ACC112 (cell line): Measurements from ENCODE around the gene DEGS2.

ENCODE experiments used
- H2AFZ ChIP-seq: fragments of 200-600 bp; sonication (generic); one replicate; pipeline ENCODE4 v1.6.0; 2017; ENCODE audit warnings: antibody characterized with exemption, low read length; ENCODE audit not compliant: unreplicated experiment
- H3K27ac ChIP-seq: fragments of 200-600 bp; sonication (generic); 2 replicates; pipeline ENCODE4 v1.5.1; 2014; ENCODE audit warnings: low read depth, mild to moderate bottlenecking, antibody characterized with exemption, low read length, moderate library complexity
- H3K27me3 ChIP-seq: fragments of 200-600 bp; sonication (generic); 2 replicates; pipeline ENCODE4 v1.6.1; 2014; ENCODE audit warnings: mild to moderate bottlenecking, antibody characterized with exemption, low read length, moderate library complexity, mixed read lengths; ENCODE audit not compliant: insufficient read depth
- H3K36me3 ChIP-seq: fragments of 200-600 bp; sonication (generic); 2 replicates; pipeline ENCODE4 v1.6.1; 2016; ENCODE audit warnings: mild to moderate bottlenecking, antibody characterized with exemption, low read length, moderate library complexity, mixed read lengths; ENCODE audit not compliant: insufficient read depth
- H3K4me1 ChIP-seq: fragments of 200-600 bp; sonication (generic); one replicate; pipeline ENCODE4 v1.6.1; 2016; ENCODE audit warnings: low read length, mixed read lengths; ENCODE audit not compliant: insufficient read depth, unreplicated experiment, control insufficient read depth
- H3K4me3 ChIP-seq: fragments of 200-600 bp; sonication (generic); 2 replicates; pipeline ENCODE4 v1.5.1; 2014; ENCODE audit warnings: mild to moderate bottlenecking, low read depth, low read length
- H3K79me2 ChIP-seq: fragments of 200-600 bp; sonication (generic); one replicate; pipeline ENCODE4 v1.6.0; 2016; ENCODE audit warnings: low read length; ENCODE audit not compliant: control insufficient read depth, unreplicated experiment, insufficient read depth

Gene DEGS2

DNA sequence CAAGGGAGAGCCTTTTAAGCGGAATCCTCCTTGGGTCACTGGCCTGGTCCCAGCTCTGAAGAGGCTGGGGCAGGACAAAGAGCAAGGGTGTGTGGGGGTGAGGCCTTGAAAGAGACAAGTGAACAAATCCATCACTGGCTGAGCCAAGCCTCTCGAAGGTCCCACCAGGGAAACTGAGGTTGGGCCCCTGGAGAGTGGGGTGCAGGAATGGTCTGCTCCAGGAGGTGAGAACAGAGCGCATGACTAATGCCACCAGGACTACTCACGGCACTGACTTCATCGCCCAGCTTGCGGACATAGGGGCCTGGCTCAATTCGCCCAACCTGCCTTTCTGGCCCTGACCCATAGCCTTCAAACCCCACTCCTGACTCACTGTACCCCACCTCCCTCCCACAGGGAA lies 19.2 kb upstream of the DEGS2 start:
- Histone ChIP-seq H3K79me2 (no peaks in the 10 kb centered on the region), H2AFZ (no peak overlapping the region), H3K4me1 (no peaks in the 10 kb centered on the region), H3K4me3 (no peak overlapping the region), H3K36me3 (no peaks in the 10 kb centered on the region), H3K27ac (no peak overlapping the region), H3K27me3 (no peaks in the 10 kb centered on the region)

- H3K27ac ChIP-seq: no peak overlapping the region
- H3K4me1 ChIP-seq: no peaks in the 10 kb centered on the region
- no peaks in the 10 kb centered on the region for H3K36me3 ChIP-seq
- no peak overlapping the region for H2AFZ ChIP-seq
- no peaks in the 10 kb centered on the region for H3K27me3 ChIP-seq
- no peaks in the 10 kb centered on the region for H3K79me2 ChIP-seq
- H3K4me3 ChIP-seq: no peak overlapping the region
Measured at GRCh38 chr14:100176811-100177327, 17.4 kb upstream of the DEGS2 start.

DNA sequence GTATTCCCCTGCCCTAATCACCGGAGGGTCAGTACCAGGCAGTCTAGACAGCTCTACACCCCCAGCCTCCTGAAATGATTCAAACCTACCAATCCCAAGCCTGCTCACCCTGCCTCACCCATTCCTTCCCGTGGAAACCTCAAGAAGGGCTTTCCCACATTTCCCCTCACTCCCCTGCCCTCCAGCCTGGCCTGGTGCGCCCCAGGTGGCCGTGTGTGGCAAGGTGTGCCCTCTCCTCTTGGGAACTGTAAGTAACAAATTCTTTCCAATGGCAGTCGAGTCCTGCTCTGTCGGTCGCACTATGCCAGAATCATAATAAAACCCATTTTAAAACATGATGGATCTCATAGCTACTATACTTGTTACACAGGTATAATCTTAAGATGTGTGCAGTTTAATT lies 13.9 kb upstream of the DEGS2 start:
- Histone ChIP-seq H3K36me3 (no peaks in the 10 kb centered on the region), H3K4me3 (no peak overlapping the region), H3K27ac (no peak overlapping the region), H3K79me2 (no peaks in the 10 kb centered on the region), H3K27me3 (no peaks in the 10 kb centered on the region), H2AFZ (no peak overlapping the region), H3K4me1 (no peaks in the 10 kb centered on the region)

DNA sequence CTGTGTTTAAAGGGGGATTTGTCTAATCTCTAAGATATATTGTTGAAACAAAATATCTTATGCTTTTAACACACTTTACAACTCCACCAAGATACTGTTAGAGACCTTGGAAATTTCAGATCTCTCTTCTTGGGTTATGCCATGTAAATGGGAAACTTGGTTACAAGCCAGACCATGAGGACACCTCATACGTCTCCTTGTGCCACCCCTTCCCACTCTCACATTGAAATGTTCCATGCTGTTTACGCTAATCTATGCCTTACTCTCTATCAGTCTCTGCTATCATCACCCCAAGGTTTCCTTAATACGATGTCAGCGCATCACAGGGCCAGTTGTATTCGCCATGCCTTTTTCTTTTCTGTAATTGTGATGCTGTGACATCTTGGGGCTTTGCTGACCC lies 13.4 kb upstream of the DEGS2 start:
- no peaks in the 10 kb centered on the region for H3K4me1 ChIP-seq
- no peak overlapping the region for H3K27ac ChIP-seq
- H2AFZ ChIP-seq: no peak overlapping the region
- no peaks in the 10 kb centered on the region for H3K79me2 ChIP-seq
- H3K4me3 ChIP-seq: no peak overlapping the region
- no peaks in the 10 kb centered on the region for H3K27me3 ChIP-seq
- H3K36me3 ChIP-seq: no peaks in the 10 kb centered on the region

DNA sequence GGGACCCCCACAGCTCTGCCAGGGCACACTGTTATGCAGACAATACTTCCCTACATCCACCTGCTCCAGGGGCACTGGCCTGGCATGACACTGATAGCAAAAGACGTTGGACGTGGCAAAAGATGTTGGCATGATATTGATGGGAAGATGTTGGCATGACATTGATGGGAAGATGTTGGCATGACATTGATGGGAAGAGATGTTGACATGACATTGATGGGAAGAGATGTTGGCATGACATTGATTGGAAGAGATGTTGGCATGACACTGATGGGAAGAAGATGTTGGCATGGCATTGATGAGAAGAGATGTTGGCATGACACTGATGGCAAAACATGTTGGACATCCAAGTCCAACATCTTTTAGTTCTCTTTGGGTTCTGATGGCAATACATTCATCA lies 11.4 kb upstream of the DEGS2 start:
- Histone ChIP-seq H3K36me3 (no peaks in the 10 kb centered on the region), H3K27me3 (0 out of 2 replicates have a peak, but pooled peaks cover 5% of the 10 kb centered on the region), H3K4me1 (no peaks in the 10 kb centered on the region), H2AFZ (no peak overlapping the region), H3K4me3 (no peak overlapping the region), H3K79me2 (no peaks in the 10 kb centered on the region), H3K27ac (no peak overlapping the region)

- Histone ChIP-seq H3K79me2 (no peaks in the 10 kb centered on the region), H3K4me3 (no peak overlapping the region), H2AFZ (no peak overlapping the region), H3K27me3 (0 out of 2 replicates have a peak, but pooled peaks cover 5% of the 10 kb centered on the region), H3K27ac (no peak overlapping the region), H3K36me3 (no peaks in the 10 kb centered on the region), H3K4me1 (no peaks in the 10 kb centered on the region)
Measured at GRCh38 chr14:100168506-100168905, 9.1 kb upstream of the DEGS2 start.

DNA sequence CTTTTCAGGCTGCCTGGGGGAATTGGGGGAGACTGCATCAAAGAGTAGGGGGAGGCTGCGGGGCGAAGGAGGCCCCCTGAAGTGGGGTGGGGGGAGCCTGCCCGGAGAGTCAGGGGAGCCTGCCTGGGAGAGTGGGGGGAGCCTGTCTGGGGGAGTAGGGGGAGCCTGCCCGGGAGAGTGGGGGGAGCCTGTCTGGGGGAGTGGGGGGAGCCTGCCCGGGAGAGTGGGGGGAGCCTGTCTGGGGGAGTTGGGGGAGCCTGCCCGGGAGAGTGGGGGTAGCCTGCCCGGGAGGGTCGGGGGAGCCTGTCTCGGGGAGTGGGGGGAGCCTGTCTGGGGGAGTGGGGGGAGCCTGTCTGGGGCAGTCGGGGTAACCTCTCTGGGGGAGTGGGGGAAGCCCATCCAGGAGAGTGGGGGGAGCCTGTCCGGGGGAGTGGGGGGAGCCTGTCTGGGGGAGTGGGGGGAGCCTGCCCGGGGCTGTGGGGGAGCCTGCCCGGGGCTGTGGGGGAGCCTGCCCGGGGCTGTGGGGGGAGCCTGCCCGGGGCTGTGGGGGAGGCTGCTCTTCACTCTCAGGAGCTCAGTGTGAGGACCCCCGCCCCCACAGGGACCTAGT lies 6.5 kb upstream of the DEGS2 start:
- H3K36me3 ChIP-seq: no peaks in the 10 kb centered on the region
- H3K27me3 ChIP-seq: 0 out of 2 replicates have a peak, but pooled peaks cover 5% of the 10 kb centered on the region
- no peak overlapping the region for H2AFZ ChIP-seq
- H3K27ac ChIP-seq: no peak overlapping the region
- no peaks in the 10 kb centered on the region for H3K79me2 ChIP-seq
- H3K4me3 ChIP-seq: peak overlapping the region; percentile 61
- no peaks in the 10 kb centered on the region for H3K4me1 ChIP-seq

- H2AFZ ChIP-seq: no peak overlapping the region
- H3K4me3 ChIP-seq: no peak overlapping the region
- no peaks in the 10 kb centered on the region for H3K79me2 ChIP-seq
- no peak overlapping the region for H3K27ac ChIP-seq
- no peaks in the 10 kb centered on the region for H3K4me1 ChIP-seq
- H3K27me3 ChIP-seq: peaks cover 10% of the 10 kb centered on the region
- H3K36me3 ChIP-seq: no peaks in the 10 kb centered on the region
Measured at GRCh38 chr14:100165376-100165775, 5.9 kb upstream of the DEGS2 start.

DNA sequence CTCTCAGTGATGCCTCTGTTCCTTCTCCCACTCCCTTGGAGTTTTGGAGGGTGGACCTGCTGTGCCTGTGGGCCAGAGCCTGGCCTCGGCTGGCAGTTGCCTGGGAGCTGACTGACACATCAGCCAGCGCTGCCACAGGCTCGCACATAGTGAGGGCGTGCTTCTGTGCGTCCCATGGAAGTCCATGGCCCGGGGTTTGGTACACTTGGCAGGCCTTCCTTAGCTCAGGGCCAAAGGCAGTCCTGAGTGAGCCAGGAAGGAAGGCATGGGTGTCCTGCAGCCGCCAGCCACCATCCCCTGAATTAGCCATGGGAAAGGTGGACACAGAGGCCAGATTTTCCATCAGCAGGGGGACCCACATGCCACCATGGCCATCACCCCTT lies 1.1 kb upstream of the DEGS2 start:
- peaks cover 24% of the 10 kb centered on the region for H3K27me3 ChIP-seq

GRCh38 chr14:100159865-100160533 lies 554 bp upstream of the DEGS2 start:
- no peaks in the 10 kb centered on the region for H3K36me3 ChIP-seq
- no peaks in the 10 kb centered on the region for H3K4me1 ChIP-seq
- H2AFZ ChIP-seq: no peak overlapping the region
- H3K27ac ChIP-seq: no peak overlapping the region
- H3K27me3 ChIP-seq: peaks cover 24% of the 10 kb centered on the region
- H3K4me3 ChIP-seq: peak overlapping the region; percentile 65; the same call in 1 of the 2 replicates
- H3K79me2 ChIP-seq: no peaks in the 10 kb centered on the region

More for the DNA sequence above, 1.1 kb upstream of the DEGS2 start:
- Histone ChIP-seq H3K27ac (no peak overlapping the region), H3K36me3 (no peaks in the 10 kb centered on the region), H3K79me2 (no peaks in the 10 kb centered on the region), H3K4me3 (no peak overlapping the region), H3K4me1 (no peaks in the 10 kb centered on the region), H2AFZ (no peak overlapping the region)

DNA sequence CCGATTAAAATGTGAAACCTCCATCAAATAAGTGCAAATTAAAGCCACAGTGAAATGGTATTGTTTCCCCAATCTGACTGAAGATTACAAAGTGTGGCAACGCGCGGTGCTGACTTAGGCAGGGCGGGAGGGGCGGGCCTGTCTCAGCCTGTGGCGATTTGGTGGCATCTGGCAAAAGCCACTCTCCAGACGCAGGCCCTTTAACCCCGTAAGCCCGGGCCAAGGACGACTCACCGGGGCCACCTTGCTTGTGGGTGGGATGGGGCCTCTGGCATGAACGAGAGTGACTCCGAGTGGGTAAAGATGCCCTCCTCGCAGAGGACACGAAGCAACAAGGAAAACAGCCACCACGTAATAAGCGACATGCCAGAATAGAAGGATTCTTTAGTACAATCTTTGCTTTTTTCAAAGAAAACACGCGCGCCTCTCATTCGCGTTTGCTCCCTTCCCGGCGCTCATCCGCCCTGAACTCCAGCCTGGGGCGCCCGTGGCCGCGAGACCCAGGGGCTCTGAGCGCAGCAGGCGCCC lies 815 bp downstream of the DEGS2 start:
- Histone ChIP-seq H3K4me3 (peak overlapping the region; percentile 65), H3K79me2 (no peaks in the 10 kb centered on the region), H3K27ac (no peak overlapping the region), H3K4me1 (no peaks in the 10 kb centered on the region), H3K36me3 (no peaks in the 10 kb centered on the region), H3K27me3 (peaks cover 24% of the 10 kb centered on the region), H2AFZ (peak overlapping the region; percentile 56)
